ENCODE data around the gene ZFPL1. TPM values are rescaled to one million over a fixed set of nuclear protein-coding genes. Genes with fewer than 3 reads are reported as not detected.

ZFPL1 gene
- total RNA-seq, 4 donors from 2014 or later: 26.3 to 43.9 (median 33.3) TPM

DNA sequence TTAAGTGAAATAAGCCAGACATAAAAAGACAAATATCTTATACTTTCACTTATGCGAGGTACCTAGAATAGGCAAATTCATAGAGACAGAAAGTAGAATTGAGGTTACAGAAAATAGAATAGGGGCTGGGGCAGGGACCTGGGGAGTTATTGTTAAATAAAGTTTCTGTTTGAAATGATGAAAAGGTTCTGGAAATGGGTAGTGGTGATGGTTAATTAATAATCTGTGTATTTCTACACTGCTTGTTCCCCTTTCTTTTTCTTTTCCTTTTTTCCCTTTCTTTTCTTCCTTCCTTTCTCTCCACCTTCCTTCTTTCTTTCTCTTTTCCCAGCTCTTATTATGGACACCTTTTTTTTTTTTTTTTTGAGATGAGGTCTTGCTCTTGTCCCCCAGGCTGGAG, 28.5 kb upstream of the ZFPL1 start:
- no peaks in the 10 kb centered on the region for H3K9me3 ChIP-seq
- H3K4me1 ChIP-seq: no peaks in the 10 kb centered on the region
- WGBS, 2 donors (ENCODE audit: low coverage in 1 of 2): 56 to 75% methylated on average over 1 of the region's 1 CpG
- H3K36me3 ChIP-seq: no peaks in the 10 kb centered on the region
- peaks cover 15% of the 10 kb centered on the region for H3K27me3 ChIP-seq
- H3K27ac ChIP-seq: no peak overlapping the region
- TF ChIP-seq EP300 (IDR thresholded peaks at IDR 0.05) (no peak), POLR2A (IDR thresholded peaks at IDR 0.05) (no peak), POLR2AphosphoS5 (IDR thresholded peaks at IDR 0.05) (no peak)
- TF ChIP-seq, protein P1, sequence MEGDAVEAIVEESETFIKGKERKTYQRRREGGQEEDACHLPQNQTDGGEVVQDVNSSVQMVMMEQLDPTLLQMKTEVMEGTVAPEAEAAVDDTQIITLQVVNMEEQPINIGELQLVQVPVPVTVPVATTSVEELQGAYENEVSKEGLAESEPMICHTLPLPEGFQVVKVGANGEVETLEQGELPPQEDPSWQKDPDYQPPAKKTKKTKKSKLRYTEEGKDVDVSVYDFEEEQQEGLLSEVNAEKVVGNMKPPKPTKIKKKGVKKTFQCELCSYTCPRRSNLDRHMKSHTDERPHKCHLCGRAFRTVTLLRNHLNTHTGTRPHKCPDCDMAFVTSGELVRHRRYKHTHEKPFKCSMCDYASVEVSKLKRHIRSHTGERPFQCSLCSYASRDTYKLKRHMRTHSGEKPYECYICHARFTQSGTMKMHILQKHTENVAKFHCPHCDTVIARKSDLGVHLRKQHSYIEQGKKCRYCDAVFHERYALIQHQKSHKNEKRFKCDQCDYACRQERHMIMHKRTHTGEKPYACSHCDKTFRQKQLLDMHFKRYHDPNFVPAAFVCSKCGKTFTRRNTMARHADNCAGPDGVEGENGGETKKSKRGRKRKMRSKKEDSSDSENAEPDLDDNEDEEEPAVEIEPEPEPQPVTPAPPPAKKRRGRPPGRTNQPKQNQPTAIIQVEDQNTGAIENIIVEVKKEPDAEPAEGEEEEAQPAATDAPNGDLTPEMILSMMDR (IDR thresholded peaks at IDR 0.05): no peak
- no peak overlapping the region for H3K4me3 ChIP-seq
- ATAC-seq: no peak

DNA sequence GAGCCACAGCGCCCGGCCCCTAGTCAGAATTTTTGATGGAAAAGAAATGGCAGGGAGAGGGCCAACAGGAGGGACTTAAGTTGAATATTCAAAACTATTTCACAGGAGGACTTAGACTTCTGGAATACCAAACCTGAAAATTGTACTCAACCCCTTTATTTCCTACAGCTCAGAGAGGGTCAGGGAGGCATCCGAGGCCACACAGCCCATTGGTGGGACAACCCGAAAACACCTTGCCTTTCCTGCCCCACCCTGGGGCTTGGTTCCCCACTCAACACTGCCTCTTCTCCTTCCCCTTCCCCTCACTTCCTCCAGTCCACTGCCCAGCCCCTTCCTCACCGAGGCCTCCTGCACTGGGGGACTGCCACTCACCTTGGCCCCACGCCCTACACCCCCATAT, 27.0 kb upstream of the ZFPL1 start:
- no peak for TF ChIP-seq POLR2A (IDR thresholded peaks at IDR 0.05)
- Histone ChIP-seq H3K27me3 (peaks cover 15% of the 10 kb centered on the region), H3K27ac (no peak overlapping the region), H3K4me1 (no peaks in the 10 kb centered on the region), H3K9me3 (no peaks in the 10 kb centered on the region), H3K4me3 (no peak overlapping the region), H3K36me3 (no peaks in the 10 kb centered on the region)
- no peak for ATAC-seq
- 75 to 83% methylated on average over 2 to 4 of the region's 6 CpGs for WGBS, 2 donors (ENCODE audit: low coverage in 1 of 2)

DNA sequence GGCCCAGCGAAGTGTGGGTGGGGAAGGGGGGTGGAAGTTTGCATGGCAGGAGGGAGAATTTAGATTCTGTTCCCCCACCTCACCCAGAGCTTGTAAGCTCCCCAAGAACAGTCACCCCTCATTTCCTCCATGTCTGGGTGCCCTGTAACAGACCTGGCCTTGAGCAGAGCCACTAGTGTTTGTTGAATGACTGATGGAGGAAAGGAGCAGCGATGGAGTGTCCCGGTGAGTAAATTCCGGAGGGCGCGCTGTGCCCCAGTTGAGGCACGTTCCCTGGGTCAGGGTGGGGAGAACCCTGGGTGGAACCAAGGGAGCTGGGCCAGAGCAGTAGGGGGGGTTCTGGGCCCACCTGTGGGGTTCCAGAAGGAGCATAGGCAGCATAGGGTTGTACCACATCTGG, 26.5 kb upstream of the ZFPL1 start:
- Histone ChIP-seq H3K27ac (no peak overlapping the region), H3K4me3 (no peak overlapping the region), H3K36me3 (no peaks in the 10 kb centered on the region), H3K27me3 (peaks cover 13% of the 10 kb centered on the region), H3K9me3 (no peaks in the 10 kb centered on the region), H3K4me1 (no peaks in the 10 kb centered on the region)
- WGBS, 2 donors (ENCODE audit: low coverage in 1 of 2): 80 to 86% methylated on average over 2 to 4 of the region's 7 CpGs
- TF ChIP-seq, protein P1 (IDR thresholded peaks at IDR 0.05): no peak
- TF ChIP-seq POLR2A (IDR thresholded peaks at IDR 0.05): no peak
- no peak for TF ChIP-seq EP300 (IDR thresholded peaks at IDR 0.05)
- TF ChIP-seq POLR2AphosphoS5 (IDR thresholded peaks at IDR 0.05): no peak
- no peak for ATAC-seq

DNA sequence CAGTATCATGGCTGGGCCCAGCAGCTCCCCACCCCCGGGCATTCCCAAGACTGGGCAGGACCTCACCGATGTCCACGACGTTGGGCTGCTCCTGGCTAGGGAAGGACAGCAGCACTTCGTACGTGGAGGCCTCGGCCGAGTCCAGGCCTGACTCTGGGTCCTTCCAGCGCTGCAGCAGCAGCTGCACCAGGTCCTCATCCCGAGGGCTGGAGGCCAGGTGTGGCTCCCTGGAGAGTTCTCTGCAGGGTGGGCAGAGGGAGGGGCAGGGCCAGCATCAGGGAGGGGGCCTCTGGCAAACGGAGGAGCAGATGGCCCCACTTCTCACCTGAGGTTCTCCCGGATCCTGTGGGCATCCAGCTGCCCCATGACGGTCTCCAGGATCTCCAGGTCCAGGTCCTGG, 26.0 kb upstream of the ZFPL1 start:
- Histone ChIP-seq H3K4me1 (no peaks in the 10 kb centered on the region), H3K27ac (no peak overlapping the region), H3K9me3 (no peaks in the 10 kb centered on the region), H3K27me3 (peaks cover 8% of the 10 kb centered on the region), H3K36me3 (no peaks in the 10 kb centered on the region), H3K4me3 (no peak overlapping the region)
- no CpG with 5 or more reads among the region's 13 CpGs for WGBS, 2 donors (ENCODE audit: low coverage in 1 of 2)
- TF ChIP-seq EP300 (IDR thresholded peaks at IDR 0.05) (no peak), POLR2AphosphoS5 (IDR thresholded peaks at IDR 0.05) (no peak), POLR2A (IDR thresholded peaks at IDR 0.05) (no peak)
- TF ChIP-seq, protein P1 (IDR thresholded peaks at IDR 0.05): no peak
- ATAC-seq: no peak

DNA sequence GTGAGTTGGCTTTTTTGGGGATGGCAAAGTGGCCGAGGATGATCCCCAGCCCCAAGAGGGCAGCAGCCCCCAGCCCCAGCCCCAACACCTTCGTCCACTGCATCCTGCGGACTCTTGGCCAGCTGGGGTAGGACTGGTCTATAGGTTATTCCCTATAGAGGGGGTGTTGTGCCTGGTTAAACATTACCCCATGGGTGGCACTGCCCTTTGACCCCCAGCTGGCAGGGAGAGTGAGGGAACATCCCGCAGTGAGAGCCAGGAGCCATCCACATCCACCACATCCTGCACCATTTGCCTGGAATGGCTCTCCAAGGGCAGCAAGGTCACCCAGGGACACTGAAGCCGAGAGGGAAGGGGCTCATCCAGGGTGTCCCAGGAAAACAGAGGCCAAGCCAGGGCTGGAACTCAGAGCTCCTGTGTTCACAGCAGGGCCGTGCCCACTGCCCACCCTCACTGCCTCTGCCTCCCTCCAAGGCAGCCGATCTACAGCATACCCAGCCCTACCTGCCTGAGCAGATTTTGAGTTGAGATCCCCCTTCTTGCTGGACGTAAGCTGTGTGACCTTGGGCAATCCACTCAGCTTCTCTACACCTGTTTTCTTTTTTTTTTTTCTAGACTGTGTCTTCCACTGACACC, 25.5 kb upstream of the ZFPL1 start, which contains the start of gene NAALADL1:
Gene NAALADL1, minus strand, starts transcription at position 135 of the 636 bp plus-strand sequence. Its CDS starts 32 bp downstream, at position 103.
- Histone ChIP-seq H3K9me3 (no peaks in the 10 kb centered on the region), H3K27ac (no peak within 1 kb of the TSS), H3K4me3 (no peak within 1 kb of the TSS), H3K4me1 (no peaks in the 10 kb centered on the region), H3K27me3 (peaks cover 3% of the 10 kb centered on the region), H3K36me3 (no peaks in the 10 kb centered on the region)
- 98% methylated on average over 4 of the region's 8 CpGs; no CpG with 5 or more reads in 1 of the 2 donors for WGBS, 2 donors (ENCODE audit: low coverage in 1 of 2)
- ATAC-seq: no peak
- TF ChIP-seq, protein P1 (IDR thresholded peaks at IDR 0.05): no peak
- no peak for TF ChIP-seq POLR2A (IDR thresholded peaks at IDR 0.05)
- no peak for TF ChIP-seq POLR2AphosphoS5 (IDR thresholded peaks at IDR 0.05)

All from gastroesophageal sphincter (tissue), 4 donors.